Muscle of back (tissue), 11 donors: ENCODE data around the gene SELENOT. TPM values are rescaled to one million over a fixed set of nuclear protein-coding genes. Genes with fewer than 3 reads are reported as not detected.

Experiments used
- DNase-seq, 3 donors: peaks; one replicate each; pipeline versions ENCODE4 v3.0.0 to v3.0.0-alpha.2; 2013
- polyA plus RNA-seq, 10 donors: library from polyadenylated mRNA; unstranded; fragments of 120-200 nt; gene quantifications; one replicate each; pipeline ENCODE4 v1.2.1, GENCODE V29; 2013; ENCODE audit not compliant: insufficient read length in 10 of 10

The SELENOT gene
- polyA plus RNA-seq, 10 donors = 48.6 to 62.6 (median 54.6) TPM

DNA sequence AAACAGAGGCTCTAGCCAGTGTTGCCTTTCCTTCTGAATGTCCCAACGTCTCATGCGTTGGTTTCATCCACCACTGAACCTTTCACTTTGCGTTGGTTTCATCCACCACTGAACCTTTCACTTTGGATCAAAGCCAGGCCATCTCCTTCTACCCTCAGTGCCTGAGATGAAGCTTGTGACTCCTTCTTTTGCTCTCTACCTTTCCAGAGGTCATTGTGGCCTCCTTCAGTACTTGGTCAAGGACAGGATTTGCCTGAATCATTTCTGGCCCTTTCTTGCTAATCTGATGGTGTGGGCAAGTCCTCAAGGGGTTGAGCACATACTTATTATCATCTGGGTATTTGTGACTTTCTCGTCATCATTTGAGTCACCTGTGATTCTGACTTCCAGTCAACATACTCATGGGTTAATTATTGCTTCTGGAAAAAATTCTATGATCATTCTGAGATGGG is 50.0 kb downstream of the SELENOT start:
- no peak for DNase-seq

DNA sequence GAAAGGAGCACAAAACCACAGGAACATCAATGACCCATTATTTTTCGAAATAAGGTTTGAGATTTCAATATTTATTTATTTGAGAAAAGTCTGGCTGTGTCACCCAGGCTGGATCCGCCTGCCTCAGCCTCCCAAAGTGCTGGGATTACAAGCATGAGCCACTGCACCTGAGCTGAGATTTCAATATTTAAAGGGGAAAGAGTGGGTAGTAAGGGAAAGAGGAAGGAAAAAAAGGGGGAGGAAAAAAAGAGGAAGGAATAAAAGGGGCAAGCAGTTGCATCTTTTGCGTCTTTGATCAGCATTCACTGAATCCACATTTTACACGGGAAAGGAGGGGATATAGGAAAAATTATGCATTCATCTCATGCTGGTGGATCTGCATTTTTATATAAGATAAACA is 53.2 kb downstream of the SELENOT start:
- no peak for DNase-seq

DNA sequence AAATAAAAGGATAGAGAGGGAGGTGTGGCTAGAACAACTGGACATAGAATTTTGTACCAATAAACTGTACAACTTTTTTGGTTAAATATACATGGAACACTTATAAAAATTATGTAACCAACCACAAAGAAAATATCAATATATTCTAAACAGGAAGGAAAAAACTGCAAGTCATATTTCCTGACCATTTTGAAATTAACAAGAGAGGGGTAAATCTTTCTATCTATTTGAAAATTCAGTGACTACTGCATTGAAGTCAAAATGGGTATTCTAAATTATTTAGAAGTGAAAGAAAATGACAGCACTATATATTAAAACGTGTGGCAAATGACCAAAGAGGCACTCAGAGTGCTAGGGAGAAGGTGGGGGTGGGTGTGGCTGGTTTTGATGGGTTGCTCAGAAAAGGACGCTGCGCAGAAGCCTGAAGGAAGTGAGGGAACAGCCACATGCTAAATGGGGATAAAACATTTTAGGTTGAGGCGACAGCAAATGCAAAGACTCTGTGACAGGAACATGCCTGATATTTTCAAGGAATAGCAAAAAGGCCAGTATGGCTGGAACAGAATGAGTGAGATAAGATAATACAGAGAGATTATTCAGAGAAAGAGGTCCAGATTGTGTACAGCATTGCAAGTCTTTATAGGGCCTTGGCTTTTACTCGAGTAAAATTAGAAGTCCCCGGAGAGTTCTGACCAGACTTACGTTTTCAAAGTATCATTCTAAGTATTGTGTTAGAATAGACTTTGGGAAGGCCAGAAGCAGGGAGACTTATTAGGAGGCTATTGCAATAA is 59.5 kb downstream of the SELENOT start:
- DNase-seq = no peak

DNA sequence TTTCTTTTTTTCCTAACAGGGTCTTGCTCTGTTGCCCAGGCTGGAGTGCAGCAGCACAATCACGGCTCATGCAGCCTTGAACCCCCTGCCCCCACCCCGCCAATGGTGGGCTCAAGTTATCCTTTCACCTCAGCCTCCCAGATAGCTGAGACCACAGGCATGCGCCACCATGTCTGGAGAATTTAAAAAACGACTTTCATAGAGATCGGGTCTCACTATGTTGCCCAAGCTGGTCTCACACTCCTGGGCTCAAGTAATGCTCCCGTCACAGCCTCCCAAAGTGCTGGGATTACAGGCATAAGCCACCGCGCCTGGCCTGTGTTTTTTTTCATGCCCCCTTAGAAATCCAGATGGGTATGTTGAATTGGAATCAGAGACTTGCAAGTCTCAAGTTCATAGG is 60.3 kb downstream of the SELENOT start:
- no peak for DNase-seq

DNA sequence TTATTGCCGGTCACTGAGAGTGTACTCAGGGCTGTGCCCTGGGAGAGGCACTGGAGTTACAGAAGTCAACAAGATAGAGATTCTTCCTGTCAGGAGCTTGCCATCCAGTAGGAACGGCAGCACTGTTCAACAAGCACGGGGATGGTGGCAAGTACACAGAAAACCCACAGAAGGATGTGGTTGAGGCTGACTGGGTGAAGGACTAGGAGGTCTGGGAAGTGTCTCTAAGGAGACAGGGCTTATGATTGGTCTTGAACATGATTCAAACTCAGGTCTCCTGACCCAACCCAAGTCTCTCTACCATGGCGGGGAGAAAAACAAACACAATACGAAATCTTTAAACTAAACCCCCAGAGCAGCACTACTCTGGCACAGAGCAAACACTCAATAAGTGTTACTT is 63.0 kb downstream of the SELENOT start:
- no peak for DNase-seq

DNA sequence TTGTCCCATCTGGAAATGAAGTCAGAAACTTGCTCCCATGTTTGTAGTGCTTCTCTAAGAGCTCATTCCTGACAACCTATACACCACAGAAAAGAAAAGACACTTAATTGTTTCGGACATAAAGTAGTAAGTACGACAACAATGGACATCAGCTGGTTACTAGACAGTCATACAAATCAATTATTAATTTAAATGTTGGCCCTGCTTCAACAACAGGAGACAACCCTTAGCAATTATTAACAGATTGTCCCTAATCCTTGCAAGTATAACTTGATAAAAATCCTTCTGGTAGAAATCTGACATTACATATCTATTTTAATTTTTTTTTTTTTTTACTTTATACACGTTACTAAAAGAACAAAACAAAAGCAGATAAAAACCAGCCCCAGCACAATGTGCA is 70.8 kb downstream of the SELENOT start:
- no peak for DNase-seq

DNA sequence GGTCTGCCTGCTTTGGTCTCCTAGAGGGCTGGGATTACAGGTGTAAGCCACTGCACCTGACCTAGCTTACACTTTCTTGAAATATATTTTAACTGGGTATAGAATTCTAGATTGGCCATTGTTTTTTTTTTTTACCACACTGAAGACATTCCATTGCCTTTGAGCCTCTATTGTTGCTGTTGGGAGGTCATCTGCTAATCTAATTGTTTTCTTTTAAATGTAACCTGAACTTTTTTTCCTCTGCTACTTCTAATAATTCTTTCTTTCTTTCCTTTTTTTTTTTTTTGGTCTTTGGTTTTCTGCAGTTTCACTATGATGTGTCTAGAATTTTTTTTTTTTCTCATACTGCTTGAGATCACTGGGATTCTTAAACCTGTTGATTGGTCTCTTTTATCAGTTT is 72.5 kb downstream of the SELENOT start:
- no peak for DNase-seq

Other genes starting within 250 kb of the SELENOT start
- gene TSC22D2, start 195.0 kb upstream of the SELENOT start, polyA plus RNA-seq = 10 to 100 TPM; 45.2 to 85.9 (median 57.3) TPM
- gene SERP1, start 56.8 kb upstream of the SELENOT start, polyA plus RNA-seq = 10 to 100 TPM; 62.4 to 89.9 (median 71.1) TPM
- 100 to 1,000 TPM; 129 to 198 (median 151) TPM for gene EIF2A, start 56.5 kb upstream of the SELENOT start, polyA plus RNA-seq
- gene ERICH6, start 100.6 kb downstream of the SELENOT start, polyA plus RNA-seq = under 1 TPM in 5 of 10 donors, not detected in 5; 0.13 to 0.83 (median 0.52) TPM
- gene SIAH2, start 159.8 kb downstream of the SELENOT start, polyA plus RNA-seq = 10 to 100 TPM; 19.3 to 26.3 (median 21.6) TPM